Measurements from ENCODE around the gene SNN. TPM values are rescaled to one million over a fixed set of nuclear protein-coding genes. Genes with fewer than 3 reads are reported as not detected.

Gene SNN
- total and polyA plus RNA-seq, 2 experiments from 2014 or later, result 28.3 to 41.8 TPM

GRCh38 chr16:11624205-11624604 is 44.0 kb upstream of the SNN start:
- TF ChIP-seq CTCF (IDR thresholded peaks at IDR 0.05; ENCODE audit: low read depth, low read length), result no peak
- H3K9me3 ChIP-seq (ENCODE audit: low read depth), result no peaks in the 10 kb centered on the region
- H3K4me1 ChIP-seq (ENCODE audit: low read depth), result no peaks in the 10 kb centered on the region
- no peaks in the 10 kb centered on the region for H3K36me3 ChIP-seq
- no peak overlapping the region for H3K4me3 ChIP-seq
- H3K27me3 ChIP-seq, result no peaks in the 10 kb centered on the region
- no peak overlapping the region for H3K27ac ChIP-seq
- DNase-seq (ENCODE audit: low read depth in 1 of 2, low spot score in 1 of 2), result no peak

GRCh38 chr16:11624636-11625607 is 43.3 kb upstream of the SNN start:
- Histone ChIP-seq H3K36me3 (no peaks in the 10 kb centered on the region), H3K27ac (no peak overlapping the region), H3K9me3 (ENCODE audit: low read depth) (no peaks in the 10 kb centered on the region), H3K4me1 (ENCODE audit: low read depth) (no peaks in the 10 kb centered on the region), H3K27me3 (no peaks in the 10 kb centered on the region), H3K4me3 (no peak overlapping the region)
- DNase-seq (ENCODE audit: low read depth in 1 of 2, low spot score in 1 of 2), result no peak
- TF ChIP-seq CTCF (IDR thresholded peaks at IDR 0.05; ENCODE audit: low read depth, low read length), result no peak

GRCh38 chr16:11625769-11626168 is 42.5 kb upstream of the SNN start:
- no peaks in the 10 kb centered on the region for H3K36me3 ChIP-seq
- no peaks in the 10 kb centered on the region for H3K4me1 ChIP-seq (ENCODE audit: low read depth)
- no peak overlapping the region for H3K27ac ChIP-seq
- DNase-seq (ENCODE audit: low read depth in 1 of 2, low spot score in 1 of 2), result no peak
- no peak for TF ChIP-seq CTCF (IDR thresholded peaks at IDR 0.05; ENCODE audit: low read depth, low read length)
- H3K9me3 ChIP-seq (ENCODE audit: low read depth), result no peaks in the 10 kb centered on the region
- H3K4me3 ChIP-seq, result no peak overlapping the region
- no peaks in the 10 kb centered on the region for H3K27me3 ChIP-seq

GRCh38 chr16:11626657-11627291 is 41.5 kb upstream of the SNN start:
- no peak for TF ChIP-seq CTCF (IDR thresholded peaks at IDR 0.05; ENCODE audit: low read depth, low read length)
- H3K4me3 ChIP-seq, result no peak overlapping the region
- no peak overlapping the region for H3K27ac ChIP-seq
- no peak for DNase-seq (ENCODE audit: low read depth in 1 of 2, low spot score in 1 of 2)
- H3K36me3 ChIP-seq, result no peaks in the 10 kb centered on the region
- no peaks in the 10 kb centered on the region for H3K27me3 ChIP-seq
- H3K9me3 ChIP-seq (ENCODE audit: low read depth), result no peaks in the 10 kb centered on the region
- H3K4me1 ChIP-seq (ENCODE audit: low read depth), result no peaks in the 10 kb centered on the region

GRCh38 chr16:11627292-11627663 is 41.0 kb upstream of the SNN start:
- H3K4me3 ChIP-seq, result no peak overlapping the region
- DNase-seq (ENCODE audit: low read depth in 1 of 2, low spot score in 1 of 2), result no peak
- H3K27me3 ChIP-seq, result no peaks in the 10 kb centered on the region
- H3K4me1 ChIP-seq (ENCODE audit: low read depth), result peaks cover under 1% of the 10 kb centered on the region
- no peak overlapping the region for H3K27ac ChIP-seq
- no peak for TF ChIP-seq CTCF (IDR thresholded peaks at IDR 0.05; ENCODE audit: low read depth, low read length)
- H3K36me3 ChIP-seq, result no peaks in the 10 kb centered on the region
- no peaks in the 10 kb centered on the region for H3K9me3 ChIP-seq (ENCODE audit: low read depth)

Measured in cardiac muscle cell (in vitro differentiated cells and primary cell).